Measurements from ENCODE around the gene UVRAG. TPM values are rescaled to one million over a fixed set of nuclear protein-coding genes. Genes with fewer than 3 reads are reported as not detected.

Gene UVRAG
- polyA plus RNA-seq, 1 donor (not counting 4 experiments of a cell fraction or from before 2014, with no cell fraction given): 11.9 TPM

DNA sequence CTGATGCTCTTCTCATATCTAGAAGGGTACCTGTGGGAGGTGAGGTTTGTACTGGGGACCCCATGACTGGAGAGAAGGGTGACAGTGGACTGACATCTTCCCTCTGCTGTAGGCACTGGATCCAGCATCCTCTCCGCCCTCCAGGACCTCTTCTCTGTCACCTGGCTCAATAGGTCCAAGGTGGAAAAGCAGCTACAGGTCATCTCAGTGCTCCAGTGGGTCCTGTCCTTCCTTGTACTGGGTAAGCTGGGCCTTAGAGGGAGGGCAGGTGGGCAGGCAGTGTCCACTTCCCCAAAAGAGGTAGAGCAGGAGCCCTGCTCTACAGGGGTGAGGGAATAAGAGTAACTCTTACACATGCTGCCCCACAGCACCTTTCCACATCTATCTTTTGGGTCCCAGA is 30.5 kb upstream of the UVRAG start:
- Histone ChIP-seq H3K9ac (ENCODE audit: control insufficient read depth, extremely low read depth, insufficient read depth, low read length) (no peak overlapping the region), H3K4me2 (ENCODE audit: control insufficient read depth, extremely low read depth, insufficient read depth, low read depth, low read length) (no peak overlapping the region), H3K9me3 (ENCODE audit: control insufficient read depth, low read depth, low read length) (no peaks in the 10 kb centered on the region), H3K4me1 (ENCODE audit: control insufficient read depth, extremely low read depth, insufficient read depth, low read length) (no peaks in the 10 kb centered on the region), H4K20me1 (ENCODE audit: control insufficient read depth, extremely low read depth, insufficient read depth, low read length) (no peaks in the 10 kb centered on the region), H3K27me3 (ENCODE audit: control insufficient read depth, extremely low read depth, insufficient read depth, low read length) (no peaks in the 10 kb centered on the region), H2AFZ (ENCODE audit: control insufficient read depth, low read length) (no peak overlapping the region), H3K36me3 (ENCODE audit: control insufficient read depth in 2 of 2, extremely low read depth in 1 of 2, insufficient read depth in 2 of 2, low read length in 2 of 2) (no peaks in the 10 kb centered on the region), H3K27ac (ENCODE audit: control insufficient read depth, insufficient read depth, low read length) (no peak overlapping the region), H3K9me1 (ENCODE audit: control insufficient read depth, extremely low read depth, insufficient read depth, low read length) (no peaks in the 10 kb centered on the region), H3K4me3 (ENCODE audit: control insufficient read depth in 2 of 3, extremely low read depth in 1 of 3, insufficient read depth in 2 of 3, low read depth in 1 of 3, low read length in 3 of 3) (no peak overlapping the region), H3K79me2 (ENCODE audit: control insufficient read depth, insufficient read depth, low read length) (no peaks in the 10 kb centered on the region)
- dilution Hi-C loops (cut with MboI; ENCODE audit: extremely low pct_ligation_motif_present, low sequenced_read_pairs): no loop called here
- FAIRE-seq: no peak
- no peak for DNase-seq (ENCODE audit: low read depth, low spot score)
- TF ChIP-seq, protein P1, sequence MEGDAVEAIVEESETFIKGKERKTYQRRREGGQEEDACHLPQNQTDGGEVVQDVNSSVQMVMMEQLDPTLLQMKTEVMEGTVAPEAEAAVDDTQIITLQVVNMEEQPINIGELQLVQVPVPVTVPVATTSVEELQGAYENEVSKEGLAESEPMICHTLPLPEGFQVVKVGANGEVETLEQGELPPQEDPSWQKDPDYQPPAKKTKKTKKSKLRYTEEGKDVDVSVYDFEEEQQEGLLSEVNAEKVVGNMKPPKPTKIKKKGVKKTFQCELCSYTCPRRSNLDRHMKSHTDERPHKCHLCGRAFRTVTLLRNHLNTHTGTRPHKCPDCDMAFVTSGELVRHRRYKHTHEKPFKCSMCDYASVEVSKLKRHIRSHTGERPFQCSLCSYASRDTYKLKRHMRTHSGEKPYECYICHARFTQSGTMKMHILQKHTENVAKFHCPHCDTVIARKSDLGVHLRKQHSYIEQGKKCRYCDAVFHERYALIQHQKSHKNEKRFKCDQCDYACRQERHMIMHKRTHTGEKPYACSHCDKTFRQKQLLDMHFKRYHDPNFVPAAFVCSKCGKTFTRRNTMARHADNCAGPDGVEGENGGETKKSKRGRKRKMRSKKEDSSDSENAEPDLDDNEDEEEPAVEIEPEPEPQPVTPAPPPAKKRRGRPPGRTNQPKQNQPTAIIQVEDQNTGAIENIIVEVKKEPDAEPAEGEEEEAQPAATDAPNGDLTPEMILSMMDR (optimal IDR thresholded peaks at IDR 0.05 in 1 of 3, IDR thresholded peaks at IDR 0.05 in 1 of 3, conservative IDR thresholded peaks at IDR 0.05 in 1 of 3; ENCODE audit: extremely low read depth in 1 of 3, insufficient read depth in 2 of 3, low read length in 3 of 3): no peak
- no peak for TF ChIP-seq EZH2 (IDR thresholded peaks at IDR 0.05; ENCODE audit: low read length)

DNA sequence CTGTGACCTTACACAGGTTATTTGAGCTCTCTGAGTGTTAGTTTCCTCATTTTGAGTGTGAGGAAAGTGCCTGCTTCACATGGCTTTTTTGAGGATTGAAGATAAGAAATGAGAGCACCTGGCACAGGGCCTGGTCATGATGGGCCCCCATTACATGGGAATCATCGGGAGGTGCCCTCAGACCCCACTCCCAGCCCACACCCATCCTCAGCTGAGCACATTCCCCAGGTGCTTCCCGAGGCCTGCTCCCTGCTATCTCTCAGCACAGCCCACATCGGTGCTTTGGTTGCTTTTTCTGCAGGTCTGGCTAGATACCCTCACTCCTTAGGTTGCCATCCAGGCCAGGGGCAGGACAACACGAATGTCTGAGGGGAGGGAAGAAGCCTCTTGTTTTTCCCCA is 29.8 kb upstream of the UVRAG start:
- no peak for TF ChIP-seq EZH2 (IDR thresholded peaks at IDR 0.05; ENCODE audit: low read length)
- TF ChIP-seq, protein P1 (optimal IDR thresholded peaks at IDR 0.05 in 1 of 3, IDR thresholded peaks at IDR 0.05 in 1 of 3, conservative IDR thresholded peaks at IDR 0.05 in 1 of 3; ENCODE audit: extremely low read depth in 1 of 3, insufficient read depth in 2 of 3, low read length in 3 of 3): no peak
- Histone ChIP-seq H3K27me3 (ENCODE audit: control insufficient read depth, extremely low read depth, insufficient read depth, low read length) (no peaks in the 10 kb centered on the region), H3K9me1 (ENCODE audit: control insufficient read depth, extremely low read depth, insufficient read depth, low read length) (no peaks in the 10 kb centered on the region), H3K4me2 (ENCODE audit: control insufficient read depth, extremely low read depth, insufficient read depth, low read depth, low read length) (no peak overlapping the region), H4K20me1 (ENCODE audit: control insufficient read depth, extremely low read depth, insufficient read depth, low read length) (no peaks in the 10 kb centered on the region), H3K79me2 (ENCODE audit: control insufficient read depth, insufficient read depth, low read length) (no peaks in the 10 kb centered on the region), H2AFZ (ENCODE audit: control insufficient read depth, low read length) (no peak overlapping the region), H3K9ac (ENCODE audit: control insufficient read depth, extremely low read depth, insufficient read depth, low read length) (no peak overlapping the region), H3K9me3 (ENCODE audit: control insufficient read depth, low read depth, low read length) (no peaks in the 10 kb centered on the region), H3K36me3 (ENCODE audit: control insufficient read depth in 2 of 2, extremely low read depth in 1 of 2, insufficient read depth in 2 of 2, low read length in 2 of 2) (no peaks in the 10 kb centered on the region), H3K27ac (ENCODE audit: control insufficient read depth, insufficient read depth, low read length) (no peak overlapping the region), H3K4me1 (ENCODE audit: control insufficient read depth, extremely low read depth, insufficient read depth, low read length) (no peaks in the 10 kb centered on the region), H3K4me3 (ENCODE audit: control insufficient read depth in 2 of 3, extremely low read depth in 1 of 3, insufficient read depth in 2 of 3, low read depth in 1 of 3, low read length in 3 of 3) (no peak overlapping the region)
- dilution Hi-C loops (cut with MboI; ENCODE audit: extremely low pct_ligation_motif_present, low sequenced_read_pairs): no loop called here
- FAIRE-seq (no peak), DNase-seq (ENCODE audit: low read depth, low spot score) (no peak)
